Endothelial cell of umbilical vein (primary cell): ENCODE data around the gene TMF1. TPM values are rescaled to one million over a fixed set of nuclear protein-coding genes. Genes with fewer than 3 reads are reported as not detected.

Source experiments
- BruUV-seq: library from RNA; stranded (reverse); fragments of 400-500 nt; replicated peaks from 2 replicates; lab custom pipeline; 2021; lab: Mats Ljungman, UMichigan
- CTCF ChIA-PET: fragments of 300-600, 350-600 bp; sonication (Branson Sonifier 250); formaldehyde crosslinking; loops from one replicate; lab custom pipeline; 2021; ENCODE audit warnings: antibody characterized with exemption, inconsistent platforms; lab: Charles Lee
- POLR2A ChIA-PET: fragments of 300-600, 350-600 bp; sonication (Branson Sonifier 250); formaldehyde crosslinking; loops from one replicate; lab custom pipeline; 2021; ENCODE audit warnings: antibody characterized with exemption, inconsistent platforms; lab: Charles Lee
- DNase-seq: peaks from one replicate; pipeline ENCODE4 v3.0.0-alpha.2; 2011; ENCODE audit warnings: low read depth, low spot score
- FAIRE-seq: peaks from 2 replicates; lab custom pipeline; 2011; peaks lifted over from hg19 to GRCh38; lab: Jason Lieb, UNC
- H2AFZ ChIP-seq: 2 replicates; pipeline ENCODE4 v1.6.0; 2012; ENCODE audit warnings: low read depth, low read length, control low read depth, inconsistent platforms
- H3K27ac ChIP-seq: 2 replicates; pipeline ENCODE4 v1.5.1; 2011; ENCODE audit warnings: low read depth, mild to moderate bottlenecking, control low read depth, low read length, moderate library complexity; ENCODE audit not compliant: insufficient read depth
- H3K27me3 ChIP-seq, 2 experiments: 2 replicates each; pipeline versions ENCODE4 v1.6.0 to v1.6.1; 2011; ENCODE audit warnings: low read length in 2 of 2, mixed read lengths in 1 of 2; ENCODE audit not compliant: control insufficient read depth in 2 of 2, insufficient read depth in 2 of 2
- H3K36me3 ChIP-seq, 2 experiments: 2 replicates in 1 of 2; 3 replicates in 1 of 2; pipeline ENCODE4 v1.5.1; 2011; ENCODE audit warnings: low read length in 2 of 2, mild to moderate bottlenecking in 1 of 2, moderate library complexity in 1 of 2; ENCODE audit not compliant: control insufficient read depth in 2 of 2, insufficient read depth in 2 of 2; ENCODE audit errors: extremely low read depth in 1 of 2
- H3K4me1 ChIP-seq: 3 replicates; pipeline ENCODE4 v1.5.1; 2011; ENCODE audit warnings: mild to moderate bottlenecking, low read length; ENCODE audit not compliant: control insufficient read depth, insufficient read depth; ENCODE audit errors: extremely low read depth
- H3K4me2 ChIP-seq: 2 replicates; pipeline ENCODE4 v1.6.1; 2011; ENCODE audit warnings: low read length, control low read depth, mixed read lengths; ENCODE audit not compliant: insufficient read depth
- H3K4me3 ChIP-seq, 3 experiments: fragments of 200-600 bp in 1 of 3; sonication (generic), shearing (Covaris generic) in 1 of 3; replicated peaks in 1 of 3; 2 replicates each; pipeline ENCODE4 v1.5.1; 2011 to 2016; ENCODE audit warnings: control low read depth in 3 of 3, low read length in 3 of 3, mild to moderate bottlenecking in 2 of 3, inconsistent platforms in 1 of 3, low read depth in 1 of 3, moderate library complexity in 1 of 3; ENCODE audit not compliant: insufficient read depth in 1 of 3
- H3K79me2 ChIP-seq: 2 replicates; pipeline ENCODE4 v1.6.0; 2012; ENCODE audit warnings: low read length, inconsistent platforms; ENCODE audit not compliant: control insufficient read depth, insufficient read depth
- H3K9ac ChIP-seq: replicated peaks from 2 replicates; pipeline ENCODE3; 2011; ENCODE audit warnings: low read length, control low read depth; ENCODE audit not compliant: insufficient read depth; ENCODE audit errors: extremely low read depth
- H3K9me1 ChIP-seq: replicated peaks from 3 replicates; pipeline ENCODE4 v1.6.0; 2011; ENCODE audit warnings: mild to moderate bottlenecking, low read length; ENCODE audit not compliant: control insufficient read depth, insufficient read depth; ENCODE audit errors: extremely low read depth
- H3K9me3 ChIP-seq: replicated peaks from 2 replicates; pipeline ENCODE4 v1.5.1; 2012; ENCODE audit warnings: low read length, inconsistent platforms; ENCODE audit not compliant: control insufficient read depth, insufficient read depth
- H4K20me1 ChIP-seq: replicated peaks from 2 replicates; pipeline ENCODE3; 2011; ENCODE audit warnings: mild to moderate bottlenecking, low read length; ENCODE audit not compliant: control insufficient read depth, insufficient read depth; ENCODE audit errors: extremely low read depth
- CTCF ChIP-seq, 2 donors: IDR thresholded peaks; 1 replicate in 1 of 2; 2 replicates in 1 of 2; pipeline ENCODE4 v1.5.1; 2011; ENCODE audit warnings: low read length in 2 of 2, mild to moderate bottlenecking in 2 of 2, moderate library complexity in 2 of 2, control low read depth in 1 of 2, inconsistent platforms in 1 of 2, low read depth in 1 of 2; ENCODE audit not compliant: insufficient read depth in 1 of 2; ENCODE audit errors: extremely low read depth in 1 of 2
- FOS ChIP-seq: IDR thresholded peaks from 2 replicates; pipeline ENCODE4 v1.6.1; 2011; ENCODE audit warnings: mild to moderate bottlenecking, low read length, moderate library complexity, borderline replicate concordance; ENCODE audit not compliant: insufficient read depth
- dilution Hi-C: fragments of 300-500 bp; cut with MboI; formaldehyde crosslinking; loops from one replicate; pipeline ENCODE4 v1.15.0; 2019; ENCODE audit warnings: low sequenced_read_pairs; ENCODE audit not compliant: extremely low pct_ligation_motif_present
- intact Hi-C: fragments of 100-400 bp; cut with micrococcal nuclease; formaldehyde crosslinking; loops from one replicate; pipeline ENCODE4 v1.10.0; 2022
- microRNA counts: library from miRNA; unstranded; fragments of <30 nt; microRNA quantifications from one replicate; lab custom pipeline; 2016
- microRNA-seq: library from miRNA; unstranded; fragments of <30 nt; microRNA quantifications from one replicate; pipeline ENCODE4 v1.2.0, GENCODE V29; 2021; ENCODE audit warnings: borderline number of aligned reads, borderline replicate concordance
- polyA plus RNA-seq, 4 experiments: library from polyadenylated mRNA; depleted of rRNA in 3 of 4; stranded (reverse) in 3 of 4; unstranded in 1 of 4; fragments of >200 nt; gene quantifications; 2 replicates each; pipeline versions ENCODE4 v1.2.1 to v1.2.3, GENCODE V29; 2011 to 2012; ENCODE audit warnings: missing spikeins in 1 of 4
- small RNA-seq: library from RNA; depleted of rRNA; stranded (forward); fragments of <200 nt; gene quantifications from one replicate; pipeline ENCODE3, GENCODE V24; 2012; ENCODE audit warnings: low replicate concordance, low read depth; ENCODE audit not compliant: insufficient read depth, insufficient read length
- total RNA-seq: library from RNA; stranded (reverse); gene quantifications from 2 replicates; pipeline ENCODE4 v1.2.3, GENCODE V29; 2021

The TMF1 gene
- total and polyA plus RNA-seq, 2 donors (not counting 3 experiments of a cell fraction or from before 2014, with no cell fraction given) = 3.7 to 32.7 TPM

- Histone ChIP-seq H3K9me3 (no peaks in the 10 kb centered on the region), H3K79me2 (no peaks in the 10 kb centered on the region), H3K9ac (no peak overlapping the region), H2AFZ (no peak overlapping the region), H3K4me1 (peaks cover 12% of the 10 kb centered on the region), H3K27me3 (peaks cover 10 to 21% of the 10 kb centered on the region in 2 experiments), H3K36me3 (peaks cover 3 to 5% of the 10 kb centered on the region in 2 experiments), H3K9me1 (no peaks in the 10 kb centered on the region), H3K4me3 (no peak overlapping the region), H3K27ac (no peak overlapping the region), H4K20me1 (no peaks in the 10 kb centered on the region), H3K4me2 (no peak overlapping the region)
- DNase-seq (peak; percentile 65), FAIRE-seq (peak; percentile 70)
- POLR2A ChIA-PET = no interaction called here
- intact Hi-C loops = loop anchor here (1.0 to 5.0 kb wide), 5 partner anchors 79 to 1863 kb away; no protein-coding TSS in a partner anchor
- CTCF ChIA-PET = interaction anchor here (0.7 to 4.0 kb wide), 8 partner anchors 9 to 2000 kb away, joined by 3 to 36 read pairs (median 6); no protein-coding TSS in a partner anchor
- no TSS peak for BruUV-seq
- TF ChIP-seq CTCF (IDR thresholded peaks at IDR 0.05; ENCODE audit: extremely low read depth in 1 of 2, insufficient read depth in 1 of 2, low read depth in 1 of 2, low read length in 2 of 2) = peak; percentile 89 to 90
- TF ChIP-seq FOS = no peak
- dilution Hi-C loops = no loop called here
Measured at GRCh38 chr3:68972358-68972979, 79.7 kb downstream of the TMF1 start.

MicroRNAs encoded within 50 kb of the gene (microRNA counts, 767-probe panel; counts per million panel counts)
- 723 counts per million, percentile 96 among the panel's probes with 10 or more counts for microRNA hsa-miR-3136-5p (lab: Ali Mortazavi, UCI)

Small RNAs within 50 kb of the gene (microRNA-seq; reads per million reads assigned to microRNA genes)
- 3.8 reads per million, percentile 3 among the genes with 10 or more reads in this experiment for gene MIR3136

Small RNAs within 50 kb of the gene (small RNA-seq; reads per million reads assigned to genes)
- gene MIR3136 = not detected

Other genes starting within 250 kb of the TMF1 start
- gene TAFA4, start 119.8 kb downstream of the TMF1 start, total RNA-seq = not detected in 2 replicates
- 0.06 TPM in 1 of 2 replicates, not detected in the other for gene TAFA4, start 119.8 kb downstream of the TMF1 start, polyA plus RNA-seq
- 99.4 and 103 TPM in 2 replicates for gene EOGT, start 38.6 kb downstream of the TMF1 start, total RNA-seq
- gene EOGT, start 38.6 kb downstream of the TMF1 start, polyA plus RNA-seq = 31.4 and 35.6 TPM in 2 replicates
- 81.6 and 84.6 TPM in 2 replicates for gene UBA3, start 28.0 kb upstream of the TMF1 start, total RNA-seq
- 30.9 and 39.4 TPM in 2 replicates for gene UBA3, start 28.0 kb upstream of the TMF1 start, polyA plus RNA-seq
- gene ARL6IP5, start 32.6 kb upstream of the TMF1 start, total RNA-seq = 111 and 116 TPM in 2 replicates
- gene ARL6IP5, start 32.6 kb upstream of the TMF1 start, polyA plus RNA-seq = 96.9 and 129 TPM in 2 replicates
- gene LMOD3, start 70.3 kb upstream of the TMF1 start, total RNA-seq = not detected in 2 replicates
- not detected in 2 replicates for gene LMOD3, start 70.3 kb upstream of the TMF1 start, polyA plus RNA-seq